Brain pericyte (primary cell): ENCODE results near the gene HIVEP3.

Experiments used
- DNase-seq: peaks from one replicate; pipeline ENCODE4 v3.0.0-alpha.2; 2012; ENCODE audit warnings: low read depth, low spot score

The HIVEP3 gene

DNA sequence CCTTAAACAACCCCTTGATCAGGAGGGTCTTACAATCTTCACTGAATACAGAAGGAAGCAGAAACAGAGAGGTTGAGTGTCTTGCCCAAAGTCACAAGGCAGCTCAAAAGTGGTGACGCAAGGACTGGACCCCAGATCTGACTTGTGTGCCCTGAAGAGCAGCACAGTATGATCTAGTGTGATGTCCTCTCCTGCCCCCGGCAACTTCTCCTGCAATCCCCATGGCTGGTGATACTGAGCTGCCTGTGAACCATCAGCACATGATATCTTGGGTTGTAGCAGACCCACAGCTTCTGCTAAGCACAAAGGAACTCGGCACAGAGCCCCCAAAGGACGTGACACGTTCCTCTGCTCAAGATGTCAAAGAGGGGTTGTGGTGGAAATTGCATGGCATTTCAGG lies 383.0 kb downstream of the HIVEP3 start:
- DNase-seq, result no peak

- no peak for DNase-seq
Measured at GRCh38 chr1:41535276-41535675, 383.4 kb downstream of the HIVEP3 start.

GRCh38 chr1:41534181-41535076 lies 384.3 kb downstream of the HIVEP3 start:
- DNase-seq, result no peak

- no peak for DNase-seq
Measured at GRCh38 chr1:41533731-41534080, 385.0 kb downstream of the HIVEP3 start.

- no peak for DNase-seq
Measured at GRCh38 chr1:41533016-41533730, 385.5 kb downstream of the HIVEP3 start.

- no peak for DNase-seq
Measured at GRCh38 chr1:41532206-41532975, 386.3 kb downstream of the HIVEP3 start.

DNA sequence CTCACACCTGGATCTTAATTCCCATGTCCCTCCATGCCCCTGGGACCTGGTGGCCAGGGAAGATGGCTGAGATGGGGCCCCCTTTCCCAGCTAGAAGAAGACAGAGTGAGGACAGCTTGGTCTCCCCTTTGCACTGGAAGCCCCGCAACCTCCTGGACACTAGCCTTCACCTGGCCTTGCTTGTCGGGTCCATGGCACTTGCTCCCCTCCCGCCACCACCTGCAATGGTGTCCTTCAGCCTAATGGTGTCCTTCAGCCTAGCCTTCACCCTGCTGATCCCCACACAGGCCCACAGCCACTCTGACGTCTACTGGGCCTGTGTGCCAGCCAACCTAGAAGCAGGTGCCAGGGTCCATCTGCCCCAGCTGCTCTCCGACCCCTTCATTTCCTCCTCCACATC lies 388.3 kb downstream of the HIVEP3 start:
- DNase-seq, result no peak

GRCh38 chr1:41529621-41530395 lies 388.9 kb downstream of the HIVEP3 start:
- DNase-seq, result no peak

DNA sequence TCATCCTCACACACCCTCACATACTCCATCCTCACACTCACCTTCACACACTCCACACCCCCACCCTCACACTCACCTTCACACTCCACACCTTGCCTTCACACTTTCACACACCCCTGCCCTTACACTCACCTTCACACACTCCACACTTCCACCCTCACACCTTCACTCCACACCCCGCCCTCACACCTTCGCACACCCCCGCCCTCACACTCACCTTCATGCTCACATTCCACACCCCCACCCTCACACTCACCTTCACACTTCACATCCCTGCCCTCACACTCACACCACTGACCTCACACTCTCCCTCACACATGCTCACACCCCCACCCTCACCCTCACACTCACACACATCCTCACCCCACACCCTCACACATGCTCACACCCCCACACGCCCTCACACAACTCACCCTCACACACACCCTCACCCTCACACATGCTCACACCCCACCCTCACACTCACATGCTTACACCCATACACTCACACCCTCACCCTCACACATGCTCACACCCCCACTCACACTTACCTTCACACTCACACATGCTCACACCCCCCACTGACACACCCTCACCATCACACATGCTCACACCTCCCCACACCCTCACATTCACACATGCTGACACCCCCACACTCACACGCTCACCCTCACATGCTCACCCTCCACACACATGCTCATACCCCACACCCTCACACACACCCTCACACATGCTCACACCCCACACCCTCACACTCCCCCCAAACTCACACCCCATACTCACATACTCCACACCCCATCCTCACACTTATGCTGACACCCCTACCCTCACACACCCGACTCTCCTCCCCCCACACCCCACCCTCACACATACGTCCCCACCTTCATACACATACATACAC lies 389.8 kb downstream of the HIVEP3 start:
- no peak for DNase-seq

DNA sequence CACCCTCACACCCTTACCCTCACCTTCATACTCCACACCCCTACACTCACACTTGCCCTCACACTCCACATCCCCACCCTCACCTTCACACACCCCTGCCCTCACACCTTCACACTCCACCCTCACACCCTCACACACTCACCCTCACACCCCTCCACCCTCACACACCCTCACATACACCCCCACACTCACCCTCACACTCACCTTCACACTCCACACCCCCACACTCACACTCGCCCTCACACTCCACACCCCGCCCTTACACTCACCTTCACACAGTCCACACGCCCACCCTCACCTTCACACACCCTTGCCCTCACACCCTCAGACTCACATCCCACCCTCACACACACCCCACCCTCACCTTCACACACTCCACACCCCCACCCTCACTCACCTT lies 390.6 kb downstream of the HIVEP3 start:
- no peak for DNase-seq

GRCh38 chr1:41526956-41527561 lies 391.7 kb downstream of the HIVEP3 start:
- no peak for DNase-seq

DNA sequence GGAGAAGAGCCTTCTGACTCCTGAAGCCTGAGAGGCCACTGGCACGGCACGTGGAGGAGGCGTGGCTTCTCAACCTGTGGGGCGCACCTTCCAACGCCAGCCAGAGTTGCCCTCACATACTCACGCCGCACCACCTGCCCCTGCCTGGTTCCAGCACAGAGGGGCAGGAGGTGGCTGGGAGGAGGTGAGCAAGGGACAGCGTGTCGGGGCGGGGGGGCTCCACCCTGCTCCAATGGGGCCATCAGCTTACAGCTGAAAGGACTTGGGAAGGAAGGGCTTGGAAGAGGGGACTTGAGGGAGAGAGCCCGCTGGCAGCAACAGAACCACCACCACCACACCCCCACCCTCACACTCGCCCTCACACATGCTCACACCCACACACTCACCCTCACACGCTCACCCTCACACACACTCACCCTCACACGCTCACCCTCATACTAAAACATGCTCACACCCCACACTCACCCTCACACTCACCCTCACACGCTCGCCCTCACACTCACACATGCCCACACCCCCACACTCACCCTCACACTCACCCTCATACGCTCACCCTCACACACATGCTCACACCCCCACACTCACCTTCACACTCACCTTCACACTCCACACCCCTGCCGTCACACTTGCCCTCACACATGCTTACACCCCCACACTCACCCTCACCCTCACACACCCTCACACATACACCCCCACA lies 392.7 kb downstream of the HIVEP3 start:
- DNase-seq, result no peak

DNA sequence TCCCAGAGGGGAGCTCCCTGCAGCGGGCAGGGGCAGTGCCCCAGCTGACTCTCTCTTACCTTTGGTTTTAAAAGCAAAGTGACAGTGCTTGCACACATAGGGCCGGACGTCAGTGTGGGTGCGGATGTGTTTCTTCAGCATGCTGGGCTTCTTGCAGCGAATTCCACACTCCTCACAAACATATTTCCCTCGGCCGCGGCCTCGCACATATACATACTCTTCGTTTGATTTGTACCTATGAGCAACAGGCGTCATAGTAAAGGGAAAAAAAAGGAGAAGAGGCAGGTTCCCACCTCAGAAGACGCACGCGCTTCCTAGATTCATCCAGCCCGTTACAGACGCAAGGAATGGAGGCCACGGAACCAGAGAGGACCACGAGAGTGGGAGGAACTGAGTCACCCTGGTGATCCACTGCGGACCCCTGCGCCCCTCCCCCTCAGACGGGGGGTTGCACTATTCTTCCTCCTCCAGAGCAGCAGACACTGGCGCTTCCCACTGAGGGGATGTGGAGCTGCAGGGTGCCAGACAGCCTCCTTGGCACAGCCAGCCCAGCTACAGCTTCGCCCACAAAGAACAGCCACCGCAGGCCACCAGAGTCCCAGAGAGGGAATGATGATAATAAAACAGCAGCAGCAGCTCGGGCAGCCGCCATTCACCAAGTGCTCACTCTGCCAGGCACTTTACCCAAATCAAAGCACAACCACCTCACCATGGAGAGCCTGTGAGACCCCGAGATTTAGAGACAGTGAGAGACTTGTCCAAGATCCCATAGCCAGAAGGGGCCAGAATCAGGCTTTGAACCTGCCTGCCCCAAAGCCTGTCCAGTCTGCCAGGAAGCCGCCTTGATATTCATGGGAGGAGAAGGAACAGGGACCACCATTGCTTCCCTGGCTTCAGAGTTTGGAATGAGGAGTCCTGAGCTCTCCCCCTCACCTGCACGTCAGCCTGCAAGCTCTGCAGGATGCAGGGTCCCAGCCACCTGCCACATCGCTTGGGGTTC lies 393.7 kb downstream of the HIVEP3 start:
- no peak for DNase-seq

GRCh38 chr1:41523949-41524675 lies 394.6 kb downstream of the HIVEP3 start:
- DNase-seq, result no peak

GRCh38 chr1:41523071-41523470 lies 395.7 kb downstream of the HIVEP3 start:
- no peak for DNase-seq

- no peak for DNase-seq
Measured at GRCh38 chr1:41521766-41522165, 397.0 kb downstream of the HIVEP3 start.

DNA sequence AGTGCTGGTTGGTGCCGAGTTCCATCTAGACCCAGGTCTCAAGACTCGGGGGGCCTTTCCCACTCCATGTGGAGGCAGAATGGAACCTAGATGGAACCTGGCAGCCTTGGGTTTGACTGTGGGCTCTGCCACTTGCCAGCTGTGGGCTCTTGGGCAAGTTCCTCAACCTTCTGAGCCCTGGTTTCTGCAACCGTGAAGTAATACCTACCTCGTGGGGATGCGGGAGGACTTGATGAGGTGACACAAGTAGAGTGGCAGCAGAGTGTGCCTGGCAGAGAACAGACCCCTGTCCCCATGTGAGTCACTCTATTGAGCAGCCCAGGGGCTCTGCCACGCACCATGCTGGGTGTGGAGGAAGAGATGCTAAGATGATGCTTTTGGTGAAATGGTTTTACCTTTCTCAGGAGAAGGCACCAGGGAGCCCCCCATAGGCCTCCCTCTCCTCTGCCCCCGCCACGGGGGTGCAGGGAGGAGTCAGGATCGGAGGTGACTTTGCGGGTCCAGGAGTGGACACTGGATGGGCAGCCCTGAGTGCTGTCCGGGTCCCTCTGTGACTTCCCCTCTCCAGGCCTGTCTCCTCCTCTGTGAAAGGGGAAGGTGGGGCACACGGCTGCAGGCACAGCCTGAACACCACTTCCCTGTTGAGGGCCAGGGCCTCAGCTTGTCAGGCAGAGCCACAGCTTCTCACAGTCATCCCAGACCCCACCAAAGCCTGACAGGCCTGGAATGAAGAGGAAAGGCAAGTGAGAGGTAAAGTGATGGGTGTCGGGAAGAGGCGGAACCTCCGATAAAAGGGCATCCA lies 397.6 kb downstream of the HIVEP3 start:
- DNase-seq, result no peak
